Cardiac fibroblast (primary cell): ENCODE data around the gene CACNG5.

Experiments used
- DNase-seq, 2 donors: peaks; one replicate each; pipeline versions ENCODE4 v3.0.0 to v3.0.0-alpha.2; 2010; ENCODE audit warnings: low read depth in 2 of 2
- H3K4me3 ChIP-seq, 2 donors: replicated peaks in 1 of 2; 1 replicate in 1 of 2; 2 replicates in 1 of 2; pipeline ENCODE4 v1.5.1; 2011; ENCODE audit warnings: low read depth in 2 of 2, low read length in 2 of 2, mild to moderate bottlenecking in 2 of 2, moderate library complexity in 1 of 2
- CTCF ChIP-seq: IDR thresholded peaks from one replicate; pipeline ENCODE4 v1.5.1; 2011; ENCODE audit warnings: low read depth, mild to moderate bottlenecking, low read length, inconsistent platforms

CACNG5 gene

GRCh38 chr17:66855204-66855603 is 20.3 kb downstream of the CACNG5 start:
- peak; percentile 41 for TF ChIP-seq CTCF
- no peak overlapping the region for H3K4me3 ChIP-seq
- peak in 1 of 2 donors; percentile 3 for DNase-seq

DNA sequence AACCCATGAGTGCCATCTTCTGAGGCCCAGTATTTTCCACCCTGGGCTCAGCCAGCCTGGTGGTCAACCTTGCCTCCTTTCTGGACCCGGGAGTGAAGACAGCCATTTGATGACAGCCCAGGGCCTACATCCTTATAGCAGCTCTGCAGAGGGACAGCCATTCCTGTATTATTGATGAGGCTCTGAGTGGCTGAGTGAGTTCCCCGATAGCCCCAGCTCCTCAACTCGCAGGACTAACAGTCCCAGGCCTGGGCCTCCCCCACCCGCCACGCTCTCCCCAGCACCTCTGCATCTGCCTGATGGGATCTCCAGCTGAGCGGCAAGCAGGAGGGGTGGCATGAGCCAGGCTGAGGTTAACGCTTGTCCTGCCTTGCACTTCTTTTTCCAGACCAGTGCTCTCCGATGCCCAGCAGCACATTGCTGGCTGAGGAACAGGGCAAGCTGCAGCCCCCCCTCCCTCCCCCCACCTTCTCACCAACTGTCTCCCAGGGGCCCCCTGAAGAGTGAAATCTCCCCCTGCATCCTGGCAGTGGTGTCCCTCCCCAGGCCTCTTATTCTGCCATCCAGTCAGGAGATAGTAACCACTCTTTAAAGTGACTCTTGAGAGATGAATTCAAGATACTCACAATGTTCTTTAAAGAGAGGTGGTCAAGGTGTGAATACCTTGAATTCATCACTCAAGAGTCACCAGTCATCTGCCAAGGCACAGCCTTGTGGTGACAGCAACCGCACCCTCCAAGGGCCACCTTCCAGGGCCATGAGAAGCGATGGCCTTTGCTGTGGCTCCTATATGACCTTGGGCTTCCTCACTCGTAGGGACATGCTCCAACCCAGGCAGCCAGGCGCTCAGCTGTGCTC is 23.5 kb downstream of the CACNG5 start:
- no peak overlapping the region for H3K4me3 ChIP-seq
- TF ChIP-seq CTCF = no peak
- no peak for DNase-seq

DNA sequence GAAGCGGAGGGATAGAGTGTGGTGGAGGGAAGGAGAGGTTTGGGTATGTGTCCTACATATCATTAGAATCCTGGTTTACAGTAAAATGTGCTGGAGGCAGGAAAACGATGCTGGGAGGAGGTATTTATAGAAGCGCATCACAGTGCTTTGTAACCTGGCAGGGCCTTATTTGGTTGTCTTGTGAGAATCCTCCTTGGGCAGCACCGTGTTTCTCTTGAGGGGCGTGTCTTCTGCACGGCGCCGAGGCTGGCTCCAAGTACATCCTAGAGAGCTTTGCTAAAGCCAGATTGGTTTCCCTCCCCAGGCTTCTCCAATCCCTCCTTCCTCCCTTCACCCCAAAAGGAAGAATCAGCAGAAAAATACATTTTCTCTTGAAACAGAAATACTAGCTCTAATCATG is 24.4 kb downstream of the CACNG5 start:
- H3K4me3 ChIP-seq = no peak overlapping the region
- TF ChIP-seq CTCF = no peak
- no peak for DNase-seq

DNA sequence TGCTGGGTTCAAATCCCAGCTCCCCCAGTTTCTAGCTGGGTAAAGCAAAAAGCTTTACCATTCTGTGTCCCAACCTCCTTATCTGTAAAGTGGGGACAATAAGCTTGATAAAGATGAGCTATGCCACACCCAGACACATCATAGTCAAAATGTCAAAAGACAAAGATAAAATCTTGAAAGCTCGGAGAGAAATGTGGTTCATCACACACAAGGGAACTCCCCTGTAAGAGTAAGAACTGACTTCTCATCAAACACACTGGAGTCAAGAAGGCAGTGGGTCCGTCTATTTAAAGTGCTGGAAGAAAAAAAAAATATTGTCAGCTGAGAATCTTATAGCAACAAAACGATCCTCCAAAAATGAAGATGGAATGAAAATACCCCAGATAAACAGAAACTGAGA is 25.3 kb downstream of the CACNG5 start:
- DNase-seq = no peak
- no peak overlapping the region for H3K4me3 ChIP-seq
- TF ChIP-seq CTCF = no peak

DNA sequence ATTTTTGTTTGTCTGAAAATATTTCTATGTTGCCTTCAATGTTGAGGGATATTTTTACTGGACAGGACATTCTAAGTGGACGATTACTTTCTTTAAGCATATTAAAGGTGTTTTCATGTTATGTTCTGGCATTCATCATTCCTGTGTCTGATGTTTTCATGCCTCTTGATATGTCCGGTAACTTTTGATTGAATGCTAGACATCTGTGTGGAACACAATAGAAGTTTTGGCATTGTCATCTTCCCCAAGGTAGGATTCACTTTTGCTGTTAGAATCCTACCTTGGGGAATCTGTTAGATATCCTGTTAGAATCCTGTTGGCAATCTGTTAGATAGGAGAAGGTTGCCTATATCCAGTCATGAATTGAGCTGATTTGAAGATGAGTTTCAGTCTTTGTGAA is 28.9 kb downstream of the CACNG5 start:
- TF ChIP-seq CTCF = no peak
- DNase-seq = no peak
- no peak overlapping the region for H3K4me3 ChIP-seq

- DNase-seq = peak in 1 of 2 donors; percentile 20
- H3K4me3 ChIP-seq = no peak overlapping the region
- no peak for TF ChIP-seq CTCF
Observed at GRCh38 chr17:66865151-66865550, 30.2 kb downstream of the CACNG5 start.
